Measurements from ENCODE around the gene MTA1.

DNA sequence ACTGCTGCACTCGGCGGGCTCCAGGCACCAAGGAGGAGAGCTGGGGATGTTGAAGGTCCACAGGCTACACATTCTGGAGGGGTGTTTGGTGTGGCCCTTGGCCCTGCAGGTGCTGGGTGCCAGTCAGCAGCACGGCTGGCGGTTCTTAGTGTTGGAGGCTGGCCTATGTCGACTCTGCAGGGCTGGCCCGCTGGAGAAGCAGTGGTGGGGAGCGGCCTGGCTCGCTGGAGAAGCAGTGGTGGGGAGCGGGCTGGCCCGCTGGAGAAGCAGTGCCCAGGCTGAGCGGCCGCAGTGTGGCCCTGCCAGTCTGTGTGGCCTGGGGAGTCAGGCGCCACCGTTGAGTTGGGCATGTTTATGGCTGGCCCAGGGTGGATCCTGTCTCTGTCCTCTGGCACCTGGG, 27.3 kb downstream of the MTA1 start:
- TF ChIP-seq, protein P1, sequence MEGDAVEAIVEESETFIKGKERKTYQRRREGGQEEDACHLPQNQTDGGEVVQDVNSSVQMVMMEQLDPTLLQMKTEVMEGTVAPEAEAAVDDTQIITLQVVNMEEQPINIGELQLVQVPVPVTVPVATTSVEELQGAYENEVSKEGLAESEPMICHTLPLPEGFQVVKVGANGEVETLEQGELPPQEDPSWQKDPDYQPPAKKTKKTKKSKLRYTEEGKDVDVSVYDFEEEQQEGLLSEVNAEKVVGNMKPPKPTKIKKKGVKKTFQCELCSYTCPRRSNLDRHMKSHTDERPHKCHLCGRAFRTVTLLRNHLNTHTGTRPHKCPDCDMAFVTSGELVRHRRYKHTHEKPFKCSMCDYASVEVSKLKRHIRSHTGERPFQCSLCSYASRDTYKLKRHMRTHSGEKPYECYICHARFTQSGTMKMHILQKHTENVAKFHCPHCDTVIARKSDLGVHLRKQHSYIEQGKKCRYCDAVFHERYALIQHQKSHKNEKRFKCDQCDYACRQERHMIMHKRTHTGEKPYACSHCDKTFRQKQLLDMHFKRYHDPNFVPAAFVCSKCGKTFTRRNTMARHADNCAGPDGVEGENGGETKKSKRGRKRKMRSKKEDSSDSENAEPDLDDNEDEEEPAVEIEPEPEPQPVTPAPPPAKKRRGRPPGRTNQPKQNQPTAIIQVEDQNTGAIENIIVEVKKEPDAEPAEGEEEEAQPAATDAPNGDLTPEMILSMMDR (IDR thresholded peaks at IDR 0.05) = no peak
- no peak for TF ChIP-seq POLR2AphosphoS5 (IDR thresholded peaks at IDR 0.05)
- TF ChIP-seq POLR2A (IDR thresholded peaks at IDR 0.05; ENCODE audit: low read depth) = no peak
